ENCODE measurements around the gene GPC1.

The GPC1 gene

DNA sequence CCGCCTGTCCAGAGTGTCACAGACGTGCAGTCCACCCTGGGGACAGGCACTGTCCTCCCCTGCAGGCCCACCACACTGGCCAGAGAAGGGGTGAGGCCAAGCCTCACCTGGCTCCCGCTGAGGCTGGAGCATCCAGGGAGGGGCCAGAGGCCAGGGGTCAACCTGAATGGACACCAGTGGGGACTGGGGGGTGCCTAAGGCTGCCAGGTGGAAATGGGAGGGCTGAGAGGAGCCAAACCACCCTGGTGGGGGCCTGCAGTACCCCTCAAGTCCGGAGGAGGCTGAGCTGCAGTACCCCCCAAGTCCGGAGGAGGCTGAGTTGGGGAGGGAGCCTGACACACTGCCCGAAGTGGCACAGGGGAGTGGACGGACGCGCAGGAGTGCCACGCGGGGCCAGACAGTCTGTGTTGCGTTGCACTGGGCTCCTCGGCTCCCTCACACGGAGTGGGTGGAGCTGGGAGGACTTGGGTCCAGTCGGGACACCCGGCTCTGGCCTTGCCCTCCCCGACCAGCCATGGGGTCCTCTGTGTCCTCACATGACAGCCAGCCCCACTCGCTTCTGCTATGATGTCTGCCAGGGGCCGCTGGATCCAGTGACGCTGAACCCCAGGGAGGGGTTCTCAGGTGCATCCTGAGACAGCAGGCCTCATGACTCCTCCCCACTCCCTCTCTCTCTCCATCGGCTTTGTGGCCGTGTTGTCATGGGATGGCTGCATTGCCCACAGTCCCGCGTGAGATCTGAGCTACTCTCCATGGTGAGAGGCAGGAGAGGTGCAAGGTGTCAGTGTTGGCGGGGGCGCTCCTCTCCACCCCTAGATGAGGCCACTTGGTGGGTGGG, 22.3 kb upstream of the GPC1 start:
- DNase-seq (ENCODE audit: low read depth), result no peak

- no peak for DNase-seq (ENCODE audit: low read depth)
Observed at GRCh38 chr2:240413813-240414429, 21.5 kb upstream of the GPC1 start.

GRCh38 chr2:240416821-240417220, 18.6 kb upstream of the GPC1 start:
- no peak for DNase-seq (ENCODE audit: low read depth)

DNA sequence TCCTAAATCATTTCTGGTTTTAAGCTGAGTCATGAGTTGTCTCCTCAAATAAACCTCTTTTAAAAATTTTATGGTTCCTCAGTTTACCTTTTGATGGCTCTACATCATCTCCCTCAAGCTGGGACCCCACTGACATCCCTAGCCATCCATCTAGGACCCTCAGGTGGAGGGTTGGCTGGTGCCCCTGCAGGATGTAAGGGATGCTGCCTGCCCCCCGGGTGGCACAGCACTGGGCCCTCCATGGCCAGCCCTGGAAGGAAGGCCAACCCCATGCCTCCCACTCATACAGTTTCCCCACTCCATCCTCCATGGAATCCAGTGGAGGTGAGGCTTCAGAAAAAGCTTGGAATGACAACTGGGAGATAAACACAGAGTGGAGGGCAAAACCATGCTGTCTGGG, 17.2 kb upstream of the GPC1 start:
- DNase-seq (ENCODE audit: low read depth), result no peak

DNA sequence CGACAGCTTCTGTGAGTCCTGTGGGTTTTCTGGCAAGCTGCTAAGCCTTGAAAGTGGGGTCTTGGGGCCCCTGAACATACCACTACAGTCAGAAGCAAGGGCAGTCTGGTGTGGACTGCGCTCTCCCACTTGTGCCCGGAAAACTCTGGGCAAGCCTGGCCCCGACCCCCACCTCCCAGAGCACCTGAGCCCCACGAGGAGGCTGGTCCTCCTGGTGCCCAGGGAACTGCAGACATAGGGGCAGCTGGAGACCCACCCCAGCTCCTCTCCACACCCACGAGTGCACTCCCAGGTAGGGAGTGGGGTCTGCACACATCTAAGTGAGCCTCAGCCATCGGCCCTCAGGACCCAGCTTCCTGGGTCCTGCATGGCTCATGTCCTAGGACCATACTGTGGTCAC, 16.2 kb upstream of the GPC1 start:
- DNase-seq (ENCODE audit: low read depth), result no peak

- DNase-seq (ENCODE audit: low read depth), result no peak
Observed at GRCh38 chr2:240419723-240420122, 15.7 kb upstream of the GPC1 start.

- no peak for DNase-seq (ENCODE audit: low read depth)
Observed at GRCh38 chr2:240420206-240421104, 15.0 kb upstream of the GPC1 start.

- no peak for DNase-seq (ENCODE audit: low read depth)
Observed at GRCh38 chr2:240421381-240421780, 14.1 kb upstream of the GPC1 start.

- DNase-seq (ENCODE audit: low read depth), result no peak
Observed at GRCh38 chr2:240422658-240423329, 12.7 kb upstream of the GPC1 start.

DNA sequence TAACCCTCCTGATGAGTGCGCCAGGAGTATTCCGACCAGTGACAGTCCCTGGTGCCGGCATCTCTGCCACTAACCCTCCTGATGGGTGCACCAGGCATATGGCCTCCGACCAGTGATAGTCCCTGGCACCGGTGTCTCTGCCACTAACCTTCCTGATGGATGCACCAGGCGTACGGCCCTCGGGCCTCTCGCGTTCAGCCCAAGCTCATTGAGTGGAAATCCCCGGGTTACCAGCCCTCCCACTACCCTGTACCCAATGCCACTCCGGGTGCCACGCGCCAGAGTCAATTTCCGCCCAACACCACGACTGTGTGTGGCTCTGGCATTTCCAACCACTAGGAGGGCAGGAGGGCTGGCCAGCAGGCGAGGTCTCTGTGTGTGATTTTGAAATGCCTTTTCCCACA, 11.7 kb upstream of the GPC1 start:
- DNase-seq (ENCODE audit: low read depth), result no peak

GRCh38 chr2:240424341-240425235, 10.9 kb upstream of the GPC1 start:
- no peak for DNase-seq (ENCODE audit: low read depth)

DNA sequence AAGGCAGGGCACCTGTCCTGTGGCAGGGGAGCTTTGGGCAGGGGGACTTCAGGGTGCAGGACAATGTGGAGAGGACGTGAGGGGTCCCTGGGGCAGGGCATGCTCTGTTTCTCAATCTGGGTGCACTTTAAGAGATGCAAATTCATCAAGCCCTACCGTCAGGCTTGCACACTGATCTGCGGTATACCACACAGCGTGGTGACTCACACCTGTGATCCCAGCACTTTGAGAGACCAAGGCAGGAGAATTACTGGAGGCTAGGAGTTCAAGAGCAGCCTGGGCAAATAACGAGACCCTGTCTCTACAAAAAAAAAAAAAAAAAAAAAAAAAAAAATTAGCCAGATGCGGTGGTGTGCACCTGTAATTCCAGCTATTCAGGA, 10.2 kb upstream of the GPC1 start:
- no peak for DNase-seq (ENCODE audit: low read depth)

DNA sequence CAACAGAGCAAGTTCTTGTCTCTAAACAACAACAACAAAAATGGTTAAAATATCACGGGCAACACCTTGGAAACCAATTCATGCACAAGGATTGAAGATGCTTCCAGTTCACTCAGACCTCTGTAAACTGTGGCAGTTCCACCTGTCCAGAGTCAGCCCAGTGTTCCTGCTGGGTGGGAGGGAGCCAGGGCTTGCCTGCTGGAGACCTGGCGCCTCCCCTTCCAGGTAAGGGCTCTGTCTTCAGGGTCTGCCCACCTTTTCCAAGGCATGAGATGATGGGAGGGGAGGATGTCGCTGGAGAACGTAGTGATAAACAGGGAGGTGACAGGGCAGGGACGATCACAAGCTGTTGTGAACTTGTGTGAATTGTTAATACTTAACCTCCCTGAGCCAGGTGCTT, 9.8 kb upstream of the GPC1 start:
- DNase-seq (ENCODE audit: low read depth), result no peak

GRCh38 chr2:240426845-240427721, 8.4 kb upstream of the GPC1 start:
- no peak for DNase-seq (ENCODE audit: low read depth)

GRCh38 chr2:240427729-240428128, 7.7 kb upstream of the GPC1 start:
- no peak for DNase-seq (ENCODE audit: low read depth)

- no peak for DNase-seq (ENCODE audit: low read depth)
Observed at GRCh38 chr2:240428245-240428644, 7.2 kb upstream of the GPC1 start.

DNA sequence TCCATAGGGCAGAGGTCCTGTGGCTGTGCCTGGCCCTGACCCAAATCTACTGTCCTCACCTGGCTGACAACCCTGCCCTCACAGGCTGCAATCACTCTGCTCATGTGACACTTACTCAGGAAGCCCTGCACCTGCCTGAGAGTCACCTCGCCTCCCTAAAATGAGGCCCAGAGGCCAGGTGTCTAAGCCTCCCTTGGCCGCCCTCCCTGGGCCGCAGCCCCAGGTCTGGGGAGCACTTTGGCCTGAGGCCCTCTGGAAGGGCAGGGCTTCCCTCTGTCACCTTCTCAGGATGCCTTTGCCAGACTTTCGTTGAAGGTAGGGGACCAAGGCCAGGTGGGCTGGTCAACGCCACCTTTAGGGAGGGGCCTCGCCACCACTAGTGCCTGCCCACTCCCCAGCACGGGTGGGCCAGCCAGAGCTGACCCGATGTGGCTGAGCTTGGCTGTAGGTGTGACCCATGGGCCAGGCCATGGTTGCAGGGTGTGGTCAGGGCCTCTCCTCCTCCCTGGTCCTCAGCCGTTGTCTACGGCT, 6.1 kb upstream of the GPC1 start:
- no peak for DNase-seq (ENCODE audit: low read depth)

GRCh38 chr2:240429872-240430491, 5.5 kb upstream of the GPC1 start:
- no peak for DNase-seq (ENCODE audit: low read depth)

DNA sequence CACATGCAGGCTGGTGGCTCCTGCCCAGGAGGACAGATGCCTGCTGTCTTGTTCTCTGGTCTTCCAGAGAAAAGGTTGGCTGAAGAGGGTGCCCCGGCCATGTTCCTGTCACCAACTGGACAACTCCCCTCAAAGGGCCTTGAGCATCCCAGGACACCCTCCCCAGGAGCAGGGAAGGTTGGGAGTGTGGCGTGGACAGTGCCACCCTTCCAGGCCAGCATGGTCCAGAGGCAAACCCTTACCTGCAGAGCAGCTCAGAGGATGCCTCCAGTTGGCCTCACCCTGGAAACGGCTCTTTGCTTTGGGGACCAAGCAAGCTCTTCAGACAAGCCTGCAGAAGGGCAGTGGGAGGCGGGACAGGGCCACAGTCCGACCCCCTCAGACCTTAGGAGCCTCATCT, 4.9 kb upstream of the GPC1 start:
- no peak for DNase-seq (ENCODE audit: low read depth)

- no peak for DNase-seq (ENCODE audit: low read depth)
Observed at GRCh38 chr2:240431271-240431660, 4.2 kb upstream of the GPC1 start.
